Measurements from ENCODE around the gene ZNF580. TPM values are rescaled to one million over a fixed set of nuclear protein-coding genes. Genes with fewer than 3 reads are reported as not detected.
A peak's percentile ranks its signal among the peaks of the same experiment; 100 is the strongest.

Gene ZNF580
- polyA plus RNA-seq, 3 donors, result 9.7 to 46.5 (median 10.7) TPM

DNA sequence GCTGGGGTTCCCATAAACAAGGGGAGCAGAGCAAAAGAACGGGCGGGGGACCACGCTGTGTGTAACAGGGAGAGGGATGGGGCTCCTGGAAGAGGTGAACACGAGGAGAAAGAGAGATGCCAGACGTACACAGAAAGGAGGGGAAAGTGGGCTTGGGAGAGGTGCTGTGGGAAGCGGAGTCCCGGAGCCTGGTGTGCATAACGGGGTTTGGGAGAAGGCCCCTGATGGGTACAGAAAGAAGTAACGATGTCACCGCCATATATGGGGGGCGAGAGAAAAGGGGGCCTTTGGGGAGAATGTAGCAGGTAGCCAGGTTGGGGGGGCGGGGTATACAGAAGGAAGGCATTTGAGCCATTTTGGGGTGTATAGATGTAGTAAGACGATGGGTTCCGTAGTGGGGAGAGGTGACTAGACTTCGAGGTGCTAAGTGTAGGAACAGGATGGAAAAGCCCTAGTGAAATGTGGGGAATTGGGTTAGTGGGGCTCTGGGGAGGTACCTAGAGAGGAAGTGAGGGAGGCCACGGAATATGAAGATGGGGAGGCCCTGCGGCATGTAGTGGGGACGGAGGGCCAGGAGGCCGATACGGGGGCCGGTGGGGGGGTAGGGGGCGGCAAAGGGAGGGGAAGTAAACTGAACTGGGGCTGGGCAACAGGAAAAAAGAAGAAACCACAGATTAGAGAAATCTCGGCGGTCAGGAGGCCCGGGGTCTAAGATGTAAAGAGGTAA is 787 bp downstream of the ZNF580 start:
- H3K4me3 Mint-ChIP-seq, result peak overlapping the region; percentile 88 to 97
- H3K9ac ChIP-seq (ENCODE audit: insufficient read depth, low read length, poor library complexity, severe bottlenecking), result peak overlapping the region; percentile 72
- under 1% methylated on average over 20 of the region's 25 CpGs for WGBS (ENCODE audit: insufficient coverage)
- H3K4me1 Mint-ChIP-seq, result peaks cover 62% of the 10 kb centered on the region
- H3K4me1 ChIP-seq (ENCODE audit: control insufficient read depth in 1 of 2, insufficient read depth in 2 of 2, low read length in 2 of 2), result peaks cover 47 to 63% of the 10 kb centered on the region in 2 donors
- DNase-seq, result peak in 1 of 3 donors; percentile 48
- H3K36me3 ChIP-seq (replicated peaks in 1 of 2; ENCODE audit: control insufficient read depth in 1 of 2, insufficient read depth in 2 of 2, low read length in 2 of 2), result peaks cover 11 to 13% of the 10 kb centered on the region in 2 donors
- H3K9me3 ChIP-seq (replicated peaks in 1 of 2; ENCODE audit: control insufficient read depth in 1 of 2, insufficient read depth in 1 of 2, low read length in 2 of 2), result peaks cover 0 to 3% of the 10 kb centered on the region in 2 donors
- H3K27ac Mint-ChIP-seq, result peak overlapping the region; percentile 40 to 88 (median 83)
- peak overlapping the region; percentile 82 for H2AFZ ChIP-seq (ENCODE audit: insufficient read depth, low read depth, low read length, poor library complexity, severe bottlenecking)
- peaks cover 47% of the 10 kb centered on the region for H3K79me2 ChIP-seq (ENCODE audit: insufficient read depth, low read length)
- H3K4me2 ChIP-seq (replicated peaks; ENCODE audit: extremely low read depth, low read length, poor library complexity, severe bottlenecking), result peak overlapping the region; percentile 96
- intact Hi-C loops (cut with micrococcal nuclease), result loop anchor here in 1 of 2 donors (5.0 kb wide), 1 partner anchor 34 kb away; the partner anchor contains the start of gene ZNF865
- peaks cover 16% of the 10 kb centered on the region for H4K20me1 ChIP-seq (ENCODE audit: insufficient read depth, low read length)
- peak overlapping the region; percentile 60 to 80 for H3K27ac ChIP-seq (ENCODE audit: low read depth in 1 of 2, low read length in 2 of 2)
- peak overlapping the region; percentile 67 to 83 (median 71) for H3K4me3 ChIP-seq (replicated peaks in 1 of 3; ENCODE audit: low read depth in 2 of 3, low read length in 3 of 3)
- peaks cover 19 to 29% of the 10 kb centered on the region in 2 donors for H3K36me3 Mint-ChIP-seq
- peaks cover 4 to 20% (median 20%) of the 10 kb centered on the region in 3 donors for H3K27me3 Mint-ChIP-seq (ENCODE audit: low read depth in 3 of 3)
- TF ChIP-seq, protein P1, sequence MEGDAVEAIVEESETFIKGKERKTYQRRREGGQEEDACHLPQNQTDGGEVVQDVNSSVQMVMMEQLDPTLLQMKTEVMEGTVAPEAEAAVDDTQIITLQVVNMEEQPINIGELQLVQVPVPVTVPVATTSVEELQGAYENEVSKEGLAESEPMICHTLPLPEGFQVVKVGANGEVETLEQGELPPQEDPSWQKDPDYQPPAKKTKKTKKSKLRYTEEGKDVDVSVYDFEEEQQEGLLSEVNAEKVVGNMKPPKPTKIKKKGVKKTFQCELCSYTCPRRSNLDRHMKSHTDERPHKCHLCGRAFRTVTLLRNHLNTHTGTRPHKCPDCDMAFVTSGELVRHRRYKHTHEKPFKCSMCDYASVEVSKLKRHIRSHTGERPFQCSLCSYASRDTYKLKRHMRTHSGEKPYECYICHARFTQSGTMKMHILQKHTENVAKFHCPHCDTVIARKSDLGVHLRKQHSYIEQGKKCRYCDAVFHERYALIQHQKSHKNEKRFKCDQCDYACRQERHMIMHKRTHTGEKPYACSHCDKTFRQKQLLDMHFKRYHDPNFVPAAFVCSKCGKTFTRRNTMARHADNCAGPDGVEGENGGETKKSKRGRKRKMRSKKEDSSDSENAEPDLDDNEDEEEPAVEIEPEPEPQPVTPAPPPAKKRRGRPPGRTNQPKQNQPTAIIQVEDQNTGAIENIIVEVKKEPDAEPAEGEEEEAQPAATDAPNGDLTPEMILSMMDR (IDR thresholded peaks at IDR 0.05), result no peak
- H3K27me3 ChIP-seq (ENCODE audit: control insufficient read depth in 2 of 2, insufficient read depth in 2 of 2, low read length in 2 of 2), result peaks cover 0 to 5% of the 10 kb centered on the region in 2 donors
- H3K9me3 Mint-ChIP-seq, result peaks cover 0 to 7% (median 3%) of the 10 kb centered on the region in 7 donors

DNA sequence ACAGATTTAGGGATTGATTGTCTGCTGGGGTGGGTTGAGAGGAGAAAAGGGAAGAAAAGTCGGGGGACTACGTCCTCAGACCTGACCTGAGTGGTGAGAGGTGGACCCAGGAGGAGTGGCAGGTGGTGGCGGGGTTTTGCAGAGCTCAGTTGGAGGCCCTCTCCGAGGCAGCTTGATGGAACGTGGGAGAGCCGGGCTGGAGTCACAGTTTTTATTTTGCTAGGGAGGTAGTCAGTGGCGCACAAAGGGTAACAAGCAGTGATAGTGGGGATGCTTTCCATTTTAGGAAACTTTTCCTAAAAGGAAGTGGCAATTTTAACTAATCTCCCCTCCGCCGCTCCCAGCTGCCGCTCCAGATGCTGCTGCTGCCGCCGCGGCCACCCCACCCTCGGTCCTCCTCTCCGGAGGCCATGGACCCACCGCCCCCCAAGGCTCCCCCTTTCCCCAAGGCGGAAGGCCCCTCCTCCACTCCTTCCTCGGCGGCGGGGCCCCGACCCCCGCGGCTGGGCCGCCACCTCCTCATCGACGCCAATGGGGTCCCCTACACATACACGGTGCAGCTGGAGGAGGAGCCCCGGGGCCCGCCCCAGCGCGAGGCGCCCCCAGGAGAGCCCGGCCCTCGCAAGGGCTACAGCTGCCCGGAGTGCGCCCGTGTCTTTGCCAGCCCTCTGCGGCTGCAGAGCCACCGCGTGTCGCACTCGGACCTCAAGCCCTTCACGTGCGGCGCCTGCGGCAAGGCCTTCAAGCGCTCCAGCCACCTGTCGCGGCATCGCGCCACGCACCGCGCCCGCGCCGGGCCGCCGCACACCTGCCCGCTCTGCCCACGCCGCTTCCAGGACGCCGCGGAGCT is 1.6 kb downstream of the ZNF580 start:
- Histone ChIP-seq H3K27ac (ENCODE audit: low read depth in 1 of 2, low read length in 2 of 2) (peak overlapping the region in 1 of 2 donors; percentile 91), H4K20me1 (ENCODE audit: insufficient read depth, low read length) (peaks cover 16% of the 10 kb centered on the region), H3K4me1 (ENCODE audit: control insufficient read depth in 1 of 2, insufficient read depth in 2 of 2, low read length in 2 of 2) (peaks cover 50 to 62% of the 10 kb centered on the region in 2 donors), H2AFZ (ENCODE audit: insufficient read depth, low read depth, low read length, poor library complexity, severe bottlenecking) (peak overlapping the region; percentile 82), H3K4me3 (replicated peaks in 1 of 3; ENCODE audit: low read depth in 2 of 3, low read length in 3 of 3) (peak overlapping the region; percentile 46 to 83 (median 67)), H3K36me3 (replicated peaks in 1 of 2; ENCODE audit: control insufficient read depth in 1 of 2, insufficient read depth in 2 of 2, low read length in 2 of 2) (peaks cover 11 to 13% of the 10 kb centered on the region in 2 donors), H3K4me2 (replicated peaks; ENCODE audit: extremely low read depth, low read length, poor library complexity, severe bottlenecking) (peak overlapping the region; percentile 96), H3K79me2 (ENCODE audit: insufficient read depth, low read length) (peaks cover 40% of the 10 kb centered on the region), H3K9me3 (replicated peaks in 1 of 2; ENCODE audit: control insufficient read depth in 1 of 2, insufficient read depth in 1 of 2, low read length in 2 of 2) (peaks cover 0 to 3% of the 10 kb centered on the region in 2 donors), H3K9ac (ENCODE audit: insufficient read depth, low read length, poor library complexity, severe bottlenecking) (peak overlapping the region; percentile 74), H3K27me3 (ENCODE audit: control insufficient read depth in 2 of 2, insufficient read depth in 2 of 2, low read length in 2 of 2) (peaks cover 0 to 5% of the 10 kb centered on the region in 2 donors)
- H3K27ac Mint-ChIP-seq, result peak overlapping the region; percentile 1 to 88 (median 80)
- peaks cover 60% of the 10 kb centered on the region for H3K4me1 Mint-ChIP-seq
- intact Hi-C loops (cut with micrococcal nuclease), result loop anchor here in 1 of 2 donors (5.0 kb wide), 1 partner anchor 35 kb away; the partner anchor contains the start of gene ZNF865
- peak overlapping the region; percentile 88 to 97 for H3K4me3 Mint-ChIP-seq
- under 1% methylated on average over 52 of the region's 65 CpGs for WGBS (ENCODE audit: insufficient coverage)
- peaks cover 4 to 20% (median 20%) of the 10 kb centered on the region in 3 donors for H3K27me3 Mint-ChIP-seq (ENCODE audit: low read depth in 3 of 3)
- peaks cover 0 to 7% (median 3%) of the 10 kb centered on the region in 7 donors for H3K9me3 Mint-ChIP-seq
- DNase-seq, result no peak
- TF ChIP-seq, protein P1 (IDR thresholded peaks at IDR 0.05), result no peak
- H3K36me3 Mint-ChIP-seq, result peaks cover 18 to 33% of the 10 kb centered on the region in 2 donors

Measured in CD14-positive monocyte (primary cell).